ENCODE data around the gene ANKRD13A.
"Not testable (repeated sequence)": the region's sequence is repeated elsewhere in the genome, so short reads cannot be mapped to it uniquely, and the experiment has no call there.

ANKRD13A gene

GRCh38 chr12:109972821-109973220 is 26.4 kb upstream of the ANKRD13A start:
- DNase-seq (ENCODE audit: insufficient read length, low spot score) (no peak), FAIRE-seq (no peak)
- TF ChIP-seq SPI1 (IDR thresholded peaks at IDR 0.05; ENCODE audit: low read depth, low read length) (no peak), POLR2AphosphoS5 (IDR thresholded peaks at IDR 0.05; ENCODE audit: low read depth, low read length) (no peak), POU2F2 (IDR thresholded peaks at IDR 0.05; ENCODE audit: low read depth, low read length) (no peak), POLR2A (IDR thresholded peaks at IDR 0.05; ENCODE audit: low read depth, low read length) (no peak), TAF1 (IDR thresholded peaks at IDR 0.05; ENCODE audit: low read depth, low read length) (no peak), PAX5 (IDR thresholded peaks at IDR 0.05; ENCODE audit: insufficient read depth, low read length, severe bottlenecking) (no peak)

- DNase-seq (ENCODE audit: insufficient read length, low spot score) (no peak), FAIRE-seq (no peak)
- TF ChIP-seq POLR2AphosphoS5 (IDR thresholded peaks at IDR 0.05; ENCODE audit: low read depth, low read length) (no peak), POU2F2 (IDR thresholded peaks at IDR 0.05; ENCODE audit: low read depth, low read length) (no peak), PAX5 (IDR thresholded peaks at IDR 0.05; ENCODE audit: insufficient read depth, low read length, severe bottlenecking) (no peak), TAF1 (IDR thresholded peaks at IDR 0.05; ENCODE audit: low read depth, low read length) (no peak), SPI1 (IDR thresholded peaks at IDR 0.05; ENCODE audit: low read depth, low read length) (no peak), POLR2A (IDR thresholded peaks at IDR 0.05; ENCODE audit: low read depth, low read length) (no peak)
These were observed 17.9 kb upstream of the ANKRD13A start for GRCh38 chr12:109981311-109981710.

GRCh38 chr12:109982210-109982609 is 17.0 kb upstream of the ANKRD13A start:
- no peak for DNase-seq (ENCODE audit: insufficient read length, low spot score)
- no peak for FAIRE-seq

GRCh38 chr12:109983432-109984142 is 15.6 kb upstream of the ANKRD13A start:
- FAIRE-seq (no peak), DNase-seq (ENCODE audit: insufficient read length, low spot score) (no peak)
- TF ChIP-seq POLR2A (IDR thresholded peaks at IDR 0.05; ENCODE audit: low read depth, low read length) (no peak), POU2F2 (IDR thresholded peaks at IDR 0.05; ENCODE audit: low read depth, low read length) (no peak), PAX5 (IDR thresholded peaks at IDR 0.05; ENCODE audit: insufficient read depth, low read length, severe bottlenecking) (no peak), POLR2AphosphoS5 (IDR thresholded peaks at IDR 0.05; ENCODE audit: low read depth, low read length) (no peak), TAF1 (IDR thresholded peaks at IDR 0.05; ENCODE audit: low read depth, low read length) (no peak), SPI1 (IDR thresholded peaks at IDR 0.05; ENCODE audit: low read depth, low read length) (no peak)

More at GRCh38 chr12:109982210-109982609, 17.0 kb upstream of the ANKRD13A start:
- no peak for TF ChIP-seq POLR2AphosphoS5 (IDR thresholded peaks at IDR 0.05; ENCODE audit: low read depth, low read length)
- TF ChIP-seq TAF1 (IDR thresholded peaks at IDR 0.05; ENCODE audit: low read depth, low read length): no peak
- no peak for TF ChIP-seq POLR2A (IDR thresholded peaks at IDR 0.05; ENCODE audit: low read depth, low read length)
- TF ChIP-seq PAX5 (IDR thresholded peaks at IDR 0.05; ENCODE audit: insufficient read depth, low read length, severe bottlenecking): no peak

- DNase-seq (ENCODE audit: insufficient read length, low spot score); FAIRE-seq: not testable (repeated sequence)
These were observed 13.0 kb upstream of the ANKRD13A start for GRCh38 chr12:109986236-109986635.

- DNase-seq (ENCODE audit: insufficient read length, low spot score): no peak
- TF ChIP-seq POLR2A (IDR thresholded peaks at IDR 0.05; ENCODE audit: low read depth, low read length): no peak
- no peak for TF ChIP-seq POU2F2 (IDR thresholded peaks at IDR 0.05; ENCODE audit: low read depth, low read length)
- no peak for TF ChIP-seq TAF1 (IDR thresholded peaks at IDR 0.05; ENCODE audit: low read depth, low read length)
- TF ChIP-seq PAX5 (IDR thresholded peaks at IDR 0.05; ENCODE audit: insufficient read depth, low read length, severe bottlenecking): no peak
- no peak for TF ChIP-seq POLR2AphosphoS5 (IDR thresholded peaks at IDR 0.05; ENCODE audit: low read depth, low read length)
- TF ChIP-seq SPI1 (IDR thresholded peaks at IDR 0.05; ENCODE audit: low read depth, low read length): no peak
- FAIRE-seq: no peak
These were observed 11.6 kb upstream of the ANKRD13A start for GRCh38 chr12:109987615-109988014.

GRCh38 chr12:109988274-109988673 is 11.0 kb upstream of the ANKRD13A start:
- FAIRE-seq (no peak), DNase-seq (ENCODE audit: insufficient read length, low spot score) (no peak)
- TF ChIP-seq PAX5 (IDR thresholded peaks at IDR 0.05; ENCODE audit: insufficient read depth, low read length, severe bottlenecking): no peak
- TF ChIP-seq TAF1 (IDR thresholded peaks at IDR 0.05; ENCODE audit: low read depth, low read length): no peak
- no peak for TF ChIP-seq SPI1 (IDR thresholded peaks at IDR 0.05; ENCODE audit: low read depth, low read length)
- no peak for TF ChIP-seq POU2F2 (IDR thresholded peaks at IDR 0.05; ENCODE audit: low read depth, low read length)

GRCh38 chr12:109988903-109989302 is 10.3 kb upstream of the ANKRD13A start:
- DNase-seq (ENCODE audit: insufficient read length, low spot score) (no peak), FAIRE-seq (no peak)
- TF ChIP-seq POU2F2 (IDR thresholded peaks at IDR 0.05; ENCODE audit: low read depth, low read length) (no peak), PAX5 (IDR thresholded peaks at IDR 0.05; ENCODE audit: insufficient read depth, low read length, severe bottlenecking) (no peak), POLR2A (IDR thresholded peaks at IDR 0.05; ENCODE audit: low read depth, low read length) (no peak), SPI1 (IDR thresholded peaks at IDR 0.05; ENCODE audit: low read depth, low read length) (peak; percentile 80)

- no peak for DNase-seq (ENCODE audit: insufficient read length, low spot score)
- TF ChIP-seq TAF1 (IDR thresholded peaks at IDR 0.05; ENCODE audit: low read depth, low read length) (no peak), POU2F2 (IDR thresholded peaks at IDR 0.05; ENCODE audit: low read depth, low read length) (no peak), PAX5 (IDR thresholded peaks at IDR 0.05; ENCODE audit: insufficient read depth, low read length, severe bottlenecking) (no peak), SPI1 (IDR thresholded peaks at IDR 0.05; ENCODE audit: low read depth, low read length) (no peak), POLR2A (IDR thresholded peaks at IDR 0.05; ENCODE audit: low read depth, low read length) (no peak), POLR2AphosphoS5 (IDR thresholded peaks at IDR 0.05; ENCODE audit: low read depth, low read length) (no peak)
- FAIRE-seq: no peak
These were observed 9.8 kb upstream of the ANKRD13A start for GRCh38 chr12:109989380-109989779.

- DNase-seq (ENCODE audit: insufficient read length, low spot score) (no peak), FAIRE-seq (no peak)
- no peak for TF ChIP-seq TAF1 (IDR thresholded peaks at IDR 0.05; ENCODE audit: low read depth, low read length)
- TF ChIP-seq POU2F2 (IDR thresholded peaks at IDR 0.05; ENCODE audit: low read depth, low read length): no peak
- TF ChIP-seq POLR2A (IDR thresholded peaks at IDR 0.05; ENCODE audit: low read depth, low read length): no peak
- no peak for TF ChIP-seq PAX5 (IDR thresholded peaks at IDR 0.05; ENCODE audit: insufficient read depth, low read length, severe bottlenecking)
- TF ChIP-seq POLR2AphosphoS5 (IDR thresholded peaks at IDR 0.05; ENCODE audit: low read depth, low read length): no peak
- no peak for TF ChIP-seq SPI1 (IDR thresholded peaks at IDR 0.05; ENCODE audit: low read depth, low read length)
These were observed 7.6 kb upstream of the ANKRD13A start for GRCh38 chr12:109991586-109991985.
